Peyer's patch (tissue), 4 donors: ENCODE data around the gene SMAD3. TPM values are rescaled to one million over a fixed set of nuclear protein-coding genes. Genes with fewer than 3 reads are reported as not detected.
A peak's percentile ranks its signal among the peaks of the same experiment; 100 is the strongest.

Experiments used
- DNase-seq, 3 donors: peaks; one replicate each; pipeline ENCODE4 v3.0.0-alpha.2; 2017 to 2019
- H3K27ac ChIP-seq, 4 donors: fragments of 200-600 bp; sonication (generic); one replicate each; pipeline ENCODE4 v1.5.1; 2016 to 2019
- H3K27me3 ChIP-seq, 2 donors: fragments of 200-600 bp; sonication (generic); one replicate each; pipeline ENCODE4 v1.5.1; 2019
- H3K36me3 ChIP-seq, 3 donors: fragments of 200-600 bp; sonication (generic); one replicate each; pipeline ENCODE4 v1.5.1; 2016 to 2019
- H3K4me1 ChIP-seq, 4 donors: fragments of 200-600 bp; sonication (generic); one replicate each; pipeline ENCODE4 v1.5.1; 2016 to 2019
- H3K4me3 ChIP-seq, 4 donors: fragments of 200-600 bp; sonication (generic); 1 replicate in 3 of 4; 2 replicates in 1 of 4; pipeline ENCODE4 v1.5.1; 2016 to 2019; ENCODE audit warnings: mild to moderate bottlenecking in 1 of 4
- H3K9me3 ChIP-seq, 4 donors: fragments of 200-600 bp; sonication (generic); one replicate each; pipeline ENCODE4 v1.5.1; 2016 to 2019; ENCODE audit warnings: mild to moderate bottlenecking in 1 of 4
- CTCF ChIP-seq, 6 experiments: fragments of 450-650 bp in 4 of 6; fragments of 200-600 bp in 2 of 6; sonication (generic) in 1 of 6; IDR thresholded peaks; one replicate each; pipeline ENCODE4 v1.5.1; 2017 to 2019; ENCODE audit warnings: antibody characterized with exemption in 6 of 6, mild to moderate bottlenecking in 3 of 6, moderate library complexity in 1 of 6
- POLR2A ChIP-seq, 2 donors: fragments of 450-650 bp; IDR thresholded peaks; one replicate each; pipeline ENCODE4 v1.5.1; 2017; ENCODE audit warnings: antibody characterized with exemption in 2 of 2, mild to moderate bottlenecking in 2 of 2, moderate library complexity in 2 of 2
- total RNA-seq, 4 donors: library from RNA; depleted of rRNA; stranded (reverse); fragments of >200 nt; gene quantifications; one replicate each; pipeline ENCODE4 v1.1.0, GENCODE V29; 2016

The SMAD3 gene
- total RNA-seq, 4 donors from 2014 or later = 43.7 to 80.0 (median 60.2) TPM

DNA sequence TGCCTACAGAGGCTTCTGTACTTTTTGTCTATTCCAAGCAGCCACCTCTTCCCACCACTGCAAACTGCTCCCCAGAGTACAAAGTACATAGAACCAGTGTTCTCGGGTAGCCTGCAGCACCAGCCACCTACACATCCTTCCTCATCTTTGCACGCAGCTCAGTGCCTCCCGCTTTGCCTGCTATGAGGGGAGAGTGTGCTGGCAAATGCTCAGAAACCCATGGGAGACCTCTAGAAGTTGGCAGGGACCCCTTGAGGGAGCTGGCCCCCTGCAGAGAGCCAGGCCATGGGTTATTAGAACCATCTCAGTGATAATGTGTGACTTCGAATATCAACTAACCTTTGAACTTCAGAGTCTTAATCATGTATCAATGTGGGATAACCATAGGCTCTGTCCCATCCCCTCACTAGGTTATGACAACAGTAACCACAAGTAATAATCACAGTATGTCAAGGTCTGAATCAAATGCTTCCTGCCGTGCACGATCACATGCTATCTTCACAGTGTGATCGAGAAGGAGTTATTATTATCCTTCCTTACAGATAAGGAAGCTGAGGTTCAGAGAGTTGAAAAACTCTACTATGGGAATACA, 22.8 kb upstream of the SMAD3 start:
- H3K27me3 ChIP-seq = no peaks in the 10 kb centered on the region
- TF ChIP-seq POLR2A (IDR thresholded peaks at IDR 0.05) (no peak), CTCF (IDR thresholded peaks at IDR 0.05) (no peak)
- no peak for DNase-seq
- H3K36me3 ChIP-seq = no peaks in the 10 kb centered on the region
- H3K4me3 ChIP-seq = no peak overlapping the region
- H3K27ac ChIP-seq = peak overlapping the region in 2 of 4 donors; percentile 61 to 76
- peaks cover 0 to 30% (median 0%) of the 10 kb centered on the region in 4 donors for H3K4me1 ChIP-seq
- H3K9me3 ChIP-seq = no peaks in the 10 kb centered on the region

DNA sequence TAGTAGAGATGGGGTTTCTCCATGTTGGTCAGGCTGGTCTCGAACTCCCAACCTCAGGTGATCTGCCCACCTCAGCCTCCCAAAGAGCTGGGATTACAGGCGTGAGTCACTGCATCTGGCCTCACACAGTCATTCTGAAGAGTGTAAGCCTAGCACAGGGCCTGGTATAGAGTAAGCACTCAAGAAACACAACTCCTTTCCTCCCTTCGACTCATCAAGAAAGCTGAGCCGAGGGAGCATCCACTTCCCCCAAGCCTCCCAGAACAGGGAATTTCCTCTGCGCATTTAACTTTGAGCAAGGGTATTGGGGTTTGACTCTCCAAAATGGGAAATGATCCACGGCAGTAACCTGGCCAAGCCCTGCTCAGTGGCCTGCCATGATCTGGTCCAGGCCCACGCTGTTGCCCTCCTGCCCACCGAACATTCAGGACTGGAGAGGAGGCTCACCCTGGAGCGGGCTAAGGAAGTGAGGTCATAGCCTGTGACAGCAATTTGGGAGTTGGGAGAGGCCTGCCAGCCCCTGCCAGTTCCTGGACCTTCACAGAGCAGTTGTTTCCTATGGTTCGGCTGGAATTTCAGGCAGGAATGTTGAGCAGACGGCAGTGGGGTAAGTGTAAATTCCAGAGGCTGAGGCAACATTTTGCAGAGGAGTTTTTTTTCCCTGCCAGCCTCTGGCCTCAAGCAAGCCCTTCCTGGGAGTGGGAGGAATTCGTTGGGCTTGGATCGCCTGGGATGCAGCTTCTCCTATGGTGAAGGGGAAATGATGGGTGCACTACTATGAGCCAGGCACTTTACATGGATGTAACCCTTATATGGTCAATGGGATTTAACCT, 21.2 kb upstream of the SMAD3 start:
- no peak overlapping the region for H3K4me3 ChIP-seq
- H3K9me3 ChIP-seq = no peaks in the 10 kb centered on the region
- peaks cover 0 to 35% (median 1%) of the 10 kb centered on the region in 4 donors for H3K4me1 ChIP-seq
- peak overlapping the region in 2 of 4 donors; percentile 44 to 53 for H3K27ac ChIP-seq
- TF ChIP-seq POLR2A (IDR thresholded peaks at IDR 0.05) (no peak), CTCF (IDR thresholded peaks at IDR 0.05) (no peak)
- no peak for DNase-seq
- no peaks in the 10 kb centered on the region for H3K27me3 ChIP-seq
- no peaks in the 10 kb centered on the region for H3K36me3 ChIP-seq

- peaks cover 0 to 57% (median 10%) of the 10 kb centered on the region in 4 donors for H3K4me1 ChIP-seq
Observed at GRCh38 chr15:67047149-67047661, 18.2 kb upstream of the SMAD3 start.

GRCh38 chr15:67048281-67049279, 16.8 kb upstream of the SMAD3 start:
- peak overlapping the region; percentile 49 to 97 (median 72) for H3K27ac ChIP-seq

More at GRCh38 chr15:67047149-67047661, 18.2 kb upstream of the SMAD3 start:
- peak overlapping the region in 2 of 4 donors; percentile 41 to 86 for H3K27ac ChIP-seq
- DNase-seq = no peak
- no peaks in the 10 kb centered on the region for H3K9me3 ChIP-seq
- TF ChIP-seq CTCF (IDR thresholded peaks at IDR 0.05) (no peak), POLR2A (IDR thresholded peaks at IDR 0.05) (no peak)
- no peaks in the 10 kb centered on the region for H3K27me3 ChIP-seq
- H3K36me3 ChIP-seq = no peaks in the 10 kb centered on the region
- no peak overlapping the region for H3K4me3 ChIP-seq

More at GRCh38 chr15:67048281-67049279, 16.8 kb upstream of the SMAD3 start:
- Histone ChIP-seq H3K4me1 (peaks cover 0 to 46% (median 10%) of the 10 kb centered on the region in 4 donors), H3K27me3 (no peaks in the 10 kb centered on the region), H3K9me3 (no peaks in the 10 kb centered on the region), H3K4me3 (peak overlapping the region in 2 of 4 donors; percentile 1 to 11), H3K36me3 (no peaks in the 10 kb centered on the region)
- DNase-seq = peak in 2 of 3 donors; percentile 86 to 90
- TF ChIP-seq CTCF (IDR thresholded peaks at IDR 0.05) (peak in 2 of 6 experiments; percentile 5 to 6), POLR2A (IDR thresholded peaks at IDR 0.05) (peak in 1 of 2 donors; percentile 28)
